HepG2 (cell line): Measurements from ENCODE around the gene EIF4H. TPM values are rescaled to one million over a fixed set of nuclear protein-coding genes. Genes with fewer than 3 reads are reported as not detected.

Experiments used
- ATAC-seq: fragments of 200-7000 bp; cut with Tn5 transposase; 3 replicates; pipeline ENCODE4 v1.9.1; 2020; ENCODE audit warnings: mild to moderate bottlenecking, moderate library complexity
- BruUV-seq: library from RNA; stranded (reverse); fragments of 400-500 nt; replicated peaks from 2 replicates; lab custom pipeline; 2021; lab: Mats Ljungman, UMichigan
- CTCF ChIA-PET: fragments of 300-600 bp; formaldehyde crosslinking; extraction: SDS; loops from one replicate; lab custom pipeline; 2021; ENCODE audit warnings: low total read pairs, inconsistent platforms, low intra/inter-chr PET ratio; lab: Yijun Ruan, JAX
- POLR2A ChIA-PET: fragments of 350-600 bp; sonication (Branson Sonifier 250); formaldehyde crosslinking; loops from one replicate; lab custom pipeline; 2020; ENCODE audit warnings: antibody characterized with exemption, inconsistent platforms; lab: Yijun Ruan, JAX
- DNase-seq: peaks from one replicate; pipeline ENCODE4 v3.0.0-alpha.2; 2015; ENCODE audit warnings: low spot score
- FAIRE-seq: peaks from 3 replicates; lab custom pipeline; 2011; peaks lifted over from hg19 to GRCh38; lab: Jason Lieb, UNC
- H2AFZ ChIP-seq: one replicate; pipeline ENCODE4 v1.6.1; 2011; ENCODE audit warnings: low read length, inconsistent platforms
- H3K27ac ChIP-seq: fragments of 300-600 bp; 3 replicates; pipeline ENCODE4 v1.8.0; 2011; ENCODE audit warnings: mixed run types, mild to moderate bottlenecking, mixed read lengths, low read length, inconsistent platforms; ENCODE audit not compliant: insufficient read depth; ENCODE audit errors: extremely low read length
- H3K27me3 ChIP-seq, 2 experiments: fragments of 200-600 bp in 1 of 2; 2 replicates in 1 of 2; 3 replicates in 1 of 2; pipeline versions ENCODE4 v1.6.0 to v1.8.0; 2011; ENCODE audit warnings: low read length in 2 of 2, mild to moderate bottlenecking in 2 of 2, moderate library complexity in 2 of 2, inconsistent platforms in 1 of 2; ENCODE audit not compliant: insufficient read depth in 2 of 2, control insufficient read depth in 1 of 2
- H3K36me3 ChIP-seq, 2 experiments: fragments of 200-600 bp in 1 of 2; replicated peaks in 1 of 2; 2 replicates in 1 of 2; 3 replicates in 1 of 2; pipeline versions ENCODE4 v1.5.1 to v1.8.0; 2011; ENCODE audit warnings: low read length in 2 of 2, inconsistent platforms in 1 of 2; ENCODE audit not compliant: insufficient read depth in 2 of 2, control insufficient read depth in 1 of 2
- H3K4me1 ChIP-seq: 2 replicates; pipeline ENCODE4 v1.5.1; 2012; ENCODE audit warnings: low read length, inconsistent platforms; ENCODE audit not compliant: insufficient read depth
- H3K4me2 ChIP-seq: 2 replicates; pipeline ENCODE4 v1.6.0; 2011; ENCODE audit warnings: low read depth, low read length, inconsistent platforms
- H3K4me3 ChIP-seq, 3 experiments: fragments of 200-600 bp in 1 of 3; sonication (generic), shearing (Covaris generic) in 1 of 3; replicated peaks in 1 of 3; 2 replicates each; pipeline ENCODE4 v1.5.1; 2011 to 2016; ENCODE audit warnings: low read length in 3 of 3, inconsistent platforms in 2 of 3, low read depth in 2 of 3, mild to moderate bottlenecking in 2 of 3, control low read depth in 1 of 3, mixed read lengths in 1 of 3; ENCODE audit not compliant: insufficient read depth in 1 of 3
- H3K79me2 ChIP-seq: one replicate; pipeline ENCODE4 v1.6.1; 2011; ENCODE audit warnings: low read length, inconsistent platforms; ENCODE audit not compliant: insufficient read depth
- H3K9ac ChIP-seq: 2 replicates; pipeline ENCODE4 v1.6.0; 2011; ENCODE audit warnings: mild to moderate bottlenecking, low read depth, low read length, inconsistent platforms; ENCODE audit not compliant: insufficient read depth
- H3K9me3 ChIP-seq: 2 replicates; pipeline ENCODE4 v1.5.1; 2012; ENCODE audit warnings: mild to moderate bottlenecking, low read length
- H4K20me1 ChIP-seq: 2 replicates; pipeline ENCODE4 v1.6.0; 2011; ENCODE audit warnings: inconsistent platforms, mild to moderate bottlenecking, low read length, moderate library complexity; ENCODE audit not compliant: insufficient read depth
- AFF4 ChIP-seq: sonication (generic); formaldehyde crosslinking; IDR thresholded peaks from 2 replicates; pipeline ENCODE4 v1.4.0; 2020; ENCODE audit warnings: missing genetic modification reagents
- ETS1 ChIP-seq: sonication (generic); formaldehyde crosslinking; IDR thresholded peaks from 2 replicates; pipeline ENCODE4 v1.4.0; 2020; ENCODE audit warnings: missing genetic modification reagents
- GFI1 ChIP-seq: sonication (generic); formaldehyde crosslinking; IDR thresholded peaks from 2 replicates; pipeline ENCODE4 v1.5.0; 2020; ENCODE audit warnings: missing genetic modification reagents, mild to moderate bottlenecking, borderline replicate concordance
- KDM3A ChIP-seq: IDR thresholded peaks from 2 replicates; pipeline ENCODE4 v1.6.1; 2018; ENCODE audit warnings: low read depth, missing compliant biosample characterization
- RFXANK ChIP-seq: IDR thresholded peaks from 2 replicates; pipeline ENCODE4 v1.6.1; 2016
- THYN1 ChIP-seq: sonication (generic); formaldehyde crosslinking; IDR thresholded peaks from 2 replicates; pipeline ENCODE4 v1.8.1; 2023; ENCODE audit warnings: low read depth, mild to moderate bottlenecking, moderate library complexity, missing genetic modification reagents, borderline replicate concordance
- ZNF383 ChIP-seq: sonication (generic); formaldehyde crosslinking; IDR thresholded peaks from 2 replicates; pipeline ENCODE4 v1.4.0; 2020; ENCODE audit warnings: missing genetic modification reagents, mild to moderate bottlenecking, borderline replicate concordance
- ZNF710 ChIP-seq: sonication (generic); formaldehyde crosslinking; IDR thresholded peaks from 2 replicates; pipeline ENCODE4 v1.5.0; 2020; ENCODE audit warnings: mild to moderate bottlenecking, missing genetic modification reagents, borderline replicate concordance
- whole genome bisulfite sequencing: methylation state at CpG from one replicate; pipeline ENCODE4 v1.1.6; 2017; ENCODE audit warnings: low lambda C conversion rate; 5-methylcytosine and 5-hydroxymethylcytosine counted together
- in situ Hi-C: cut with HindIII; loops from 2 replicates; pipeline ENCODE4 v1.10.0; 2017; ENCODE audit warnings: low pct_unique_long_range_greater_than_20kb; ENCODE audit not compliant: extremely low pct_ligation_motif_present
- intact Hi-C: fragments of 100-400 bp; cut with micrococcal nuclease; formaldehyde crosslinking; loops from one replicate; pipeline ENCODE4 v1.10.0; 2022; ENCODE audit not compliant: unreplicated experiment
- polyA plus RNA-seq, 8 experiments: library from polyadenylated mRNA; depleted of rRNA in 3 of 8; stranded (reverse) in 7 of 8; unstranded in 1 of 8; fragments of >200 nt; fragmentation: Illumina TruSeq in 4 of 8; extraction: Trizol in 4 of 8; gene quantifications; 2 replicates each; pipeline versions ENCODE4 v1.2.1 to v1.2.3, GENCODE V29; 2011 to 2016; ENCODE audit warnings: low read depth in 4 of 8, missing spikeins in 1 of 8, mixed read lengths in 1 of 8; ENCODE audit not compliant: insufficient read depth in 1 of 8
- total RNA-seq, 5 experiments: library from RNA; depleted of rRNA; stranded (reverse); fragments of >200 nt; fragmentation: Illumina TruSeq; extraction: Trizol; gene quantifications; 2 replicates each; pipeline ENCODE4 v1.2.3, GENCODE V29; 2016; ENCODE audit warnings: low read depth in 1 of 5

Gene EIF4H
- total and polyA plus RNA-seq, 2 of the 13 experiments (the other 11 are each of a cell fraction or from before 2014, with no cell fraction given), result 232 to 321 TPM

GRCh38 chr7:74185636-74186035 lies 11.5 kb downstream of the EIF4H start:
- Histone ChIP-seq H3K27ac (no peak overlapping the region), H3K79me2 (peaks cover 91% of the 10 kb centered on the region), H3K9me3 (no peaks in the 10 kb centered on the region), H3K4me2 (no peak overlapping the region), H4K20me1 (peaks cover 86% of the 10 kb centered on the region), H3K9ac (no peak overlapping the region), H3K36me3 (peaks cover 21 to 61% of the 10 kb centered on the region in 2 experiments), H3K4me1 (peaks cover 17% of the 10 kb centered on the region), H3K27me3 (no peaks in the 10 kb centered on the region)
- intact Hi-C loops (no loop called here), in situ Hi-C loops (no loop called here)
- ChIA-PET POLR2A (no interaction called here), CTCF (no interaction called here)
- WGBS, result 80% methylated on average over 5 of the region's 5 CpGs
- FAIRE-seq (no peak), DNase-seq (no peak), ATAC-seq (no peak)
- no TSS peak for BruUV-seq
- TF ChIP-seq THYN1 (CRISPR knock-in tag), result no peak
- TF ChIP-seq ZNF710 (CRISPR knock-in tag), result no peak
- TF ChIP-seq, all 625 proteins: peak for 0
- no peak overlapping the region for H2AFZ ChIP-seq
- no peak overlapping the region for H3K4me3 ChIP-seq

- ChIA-PET CTCF (no interaction called here), POLR2A (no interaction called here)
- no peak for DNase-seq
- intact Hi-C loops (no loop called here), in situ Hi-C loops (no loop called here)
- Histone ChIP-seq H3K27me3 (no peaks in the 10 kb centered on the region), H3K9ac (no peak overlapping the region), H3K4me3 (no peak overlapping the region), H3K36me3 (peaks cover 28 to 73% of the 10 kb centered on the region in 2 experiments), H3K27ac (no peak overlapping the region), H4K20me1 (peaks cover 61% of the 10 kb centered on the region), H2AFZ (no peak overlapping the region), H3K9me3 (no peaks in the 10 kb centered on the region), H3K4me1 (peaks cover 4% of the 10 kb centered on the region; the same call in 1 of the 2 replicates), H3K79me2 (peaks cover 66% of the 10 kb centered on the region), H3K4me2 (no peak overlapping the region)
- no peak for FAIRE-seq
- no peak for ATAC-seq
- WGBS, result 96% methylated on average over 11 of the region's 11 CpGs
- BruUV-seq, result no TSS peak
- TF ChIP-seq ZNF383, result no peak
- no peak for TF ChIP-seq ETS1 (CRISPR knock-in tag)
- no peak for TF ChIP-seq AFF4
- TF ChIP-seq KDM3A (CRISPR knock-in tag), result no peak
- TF ChIP-seq GFI1, result no peak
- TF ChIP-seq RFXANK (CRISPR knock-in tag), result no peak
Observed at GRCh38 chr7:74187915-74188675, 13.9 kb downstream of the EIF4H start.
